GM19324 (cell line): Measurements from ENCODE around the gene PALLD.
"Not testable (repeated sequence)": the region's sequence is repeated elsewhere in the genome, so short reads cannot be mapped to it uniquely, and the experiment has no call there.

Experiments used
- ATAC-seq: cut with Tn5 transposase; IDR thresholded peaks from one replicate; pipeline ENCODE4 v1.9.1; 2021; ENCODE audit warnings: mild to moderate bottlenecking, moderate library complexity; ENCODE audit not compliant: unreplicated experiment, low FRiP score

The PALLD gene

GRCh38 chr4:168490711-168491110, 6.1 kb upstream of the PALLD start:
- no peak for ATAC-seq

- no peak for ATAC-seq
These were observed 5.3 kb upstream of the PALLD start for GRCh38 chr4:168491563-168491962.

GRCh38 chr4:168498251-168498650, 1.4 kb downstream of the PALLD start:
- ATAC-seq: no peak

- ATAC-seq: no peak
These were observed 2.4 kb downstream of the PALLD start for GRCh38 chr4:168499241-168499640.

GRCh38 chr4:168501407-168501806, 4.6 kb downstream of the PALLD start:
- ATAC-seq: no peak

- ATAC-seq: no peak
These were observed 6.0 kb downstream of the PALLD start for GRCh38 chr4:168502861-168503260.

- no peak for ATAC-seq
These were observed 7.0 kb downstream of the PALLD start for GRCh38 chr4:168503652-168504362.

GRCh38 chr4:168504526-168504925, 7.7 kb downstream of the PALLD start:
- ATAC-seq: no peak

GRCh38 chr4:168506014-168506413, 9.2 kb downstream of the PALLD start:
- no peak for ATAC-seq

- ATAC-seq: no peak
These were observed 10.4 kb downstream of the PALLD start for GRCh38 chr4:168507178-168507815.

- ATAC-seq: no peak
These were observed 11.8 kb downstream of the PALLD start for GRCh38 chr4:168508683-168509082.

GRCh38 chr4:168509786-168510185, 12.9 kb downstream of the PALLD start:
- ATAC-seq: no peak

GRCh38 chr4:168511780-168512489, 15.1 kb downstream of the PALLD start:
- ATAC-seq: no peak

- not testable (repeated sequence) for ATAC-seq
These were observed 17.0 kb downstream of the PALLD start for GRCh38 chr4:168513826-168514225.

- ATAC-seq: no peak
These were observed 17.5 kb downstream of the PALLD start for GRCh38 chr4:168514249-168514852.

- ATAC-seq: no peak
These were observed 18.6 kb downstream of the PALLD start for GRCh38 chr4:168515222-168516011.

GRCh38 chr4:168516841-168517240, 20.0 kb downstream of the PALLD start:
- no peak for ATAC-seq

GRCh38 chr4:168519576-168519975, 22.7 kb downstream of the PALLD start:
- no peak for ATAC-seq

GRCh38 chr4:168521721-168522120, 24.9 kb downstream of the PALLD start:
- no peak for ATAC-seq

- no peak for ATAC-seq
These were observed 25.5 kb downstream of the PALLD start for GRCh38 chr4:168522356-168522755.
